GM18505 (cell line): ENCODE data around the gene NR2E1.

Experiments
- ATAC-seq: cut with Tn5 transposase; IDR thresholded peaks from one replicate; pipeline ENCODE4 v1.9.1; 2021; ENCODE audit not compliant: unreplicated experiment
- POLR2A ChIP-seq: IDR thresholded peaks from 4 replicates; pipeline ENCODE4 v1.6.1; 2011; ENCODE audit warnings: borderline replicate concordance; ENCODE audit not compliant: insufficient read depth, insufficient read length; ENCODE audit errors: extremely low read depth

NR2E1 gene

DNA sequence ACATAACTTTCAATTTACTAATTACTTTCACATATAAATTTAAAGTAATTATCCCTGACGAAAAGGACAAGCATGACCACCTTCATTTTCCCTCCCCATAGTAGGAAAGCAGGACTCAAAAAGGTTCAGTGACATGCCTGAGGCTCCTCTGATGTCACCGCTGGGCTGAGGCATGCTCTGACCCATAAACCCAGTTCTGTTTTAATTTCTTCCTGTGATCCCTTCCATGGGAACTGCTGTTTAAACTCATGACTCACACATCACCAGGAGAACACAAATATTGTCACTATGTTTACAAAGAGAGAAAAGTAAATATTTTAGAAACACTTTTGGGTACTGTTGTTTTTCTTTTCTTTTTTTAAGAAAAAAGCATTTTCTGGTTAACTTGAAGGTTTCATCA lies 38.0 kb upstream of the NR2E1 start:
- ATAC-seq = no peak
- TF ChIP-seq POLR2A = no peak

GRCh38 chr6:108130262-108130661 lies 35.6 kb upstream of the NR2E1 start:
- ATAC-seq = no peak
- TF ChIP-seq POLR2A = no peak

DNA sequence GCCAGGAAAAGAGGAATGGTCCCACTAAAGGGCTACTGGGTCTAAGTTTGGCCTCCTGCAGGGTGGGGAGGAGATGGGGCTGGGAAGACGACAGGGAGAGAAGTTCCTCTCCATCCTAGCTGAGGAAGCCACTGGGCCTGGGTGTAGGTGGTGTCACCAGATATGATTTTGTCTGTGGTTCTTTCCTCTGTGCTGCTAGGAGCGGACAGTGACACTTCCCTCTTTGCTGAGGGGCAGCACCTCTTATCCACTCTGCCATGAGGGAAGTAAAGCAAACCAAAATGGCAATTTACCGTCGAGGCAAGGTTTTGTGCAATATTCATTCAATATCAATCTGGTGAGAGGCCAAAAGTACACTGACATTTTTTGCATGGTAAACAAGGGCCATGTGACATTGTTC lies 33.0 kb upstream of the NR2E1 start:
- TF ChIP-seq POLR2A = no peak
- ATAC-seq = no peak

DNA sequence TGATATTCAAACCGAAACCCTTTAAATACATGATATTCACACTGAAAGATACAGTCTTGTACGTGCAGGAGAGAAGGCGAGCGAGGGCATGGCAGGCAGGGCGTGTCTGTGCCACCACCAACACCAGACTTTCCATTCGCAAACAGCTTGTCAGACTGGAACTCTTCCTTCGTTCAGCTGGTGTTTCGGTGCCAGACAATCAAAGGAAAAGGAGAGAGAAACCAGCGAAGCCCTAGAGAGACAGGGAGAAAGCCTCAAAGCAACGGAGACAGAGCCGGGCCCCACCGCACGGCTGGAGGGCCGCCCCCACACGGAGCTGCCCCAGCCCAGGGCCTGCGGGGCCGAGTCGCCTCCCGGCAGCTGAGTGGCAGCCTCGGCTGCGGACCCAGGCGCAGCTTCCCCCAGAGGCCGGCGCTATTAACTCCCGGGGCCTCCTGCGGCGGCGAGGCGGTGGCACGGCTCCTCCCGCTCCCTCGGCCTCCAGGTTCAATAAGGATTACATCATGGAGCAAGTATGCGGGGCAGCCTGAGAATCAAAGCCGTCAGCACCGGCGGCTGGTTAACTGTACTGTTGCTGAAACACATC lies 32.1 kb upstream of the NR2E1 start:
- no peak for TF ChIP-seq POLR2A
- ATAC-seq = peak; percentile 44

- ATAC-seq = no peak
- no peak for TF ChIP-seq POLR2A
Measured at GRCh38 chr6:108134213-108134970, 31.4 kb upstream of the NR2E1 start.

DNA sequence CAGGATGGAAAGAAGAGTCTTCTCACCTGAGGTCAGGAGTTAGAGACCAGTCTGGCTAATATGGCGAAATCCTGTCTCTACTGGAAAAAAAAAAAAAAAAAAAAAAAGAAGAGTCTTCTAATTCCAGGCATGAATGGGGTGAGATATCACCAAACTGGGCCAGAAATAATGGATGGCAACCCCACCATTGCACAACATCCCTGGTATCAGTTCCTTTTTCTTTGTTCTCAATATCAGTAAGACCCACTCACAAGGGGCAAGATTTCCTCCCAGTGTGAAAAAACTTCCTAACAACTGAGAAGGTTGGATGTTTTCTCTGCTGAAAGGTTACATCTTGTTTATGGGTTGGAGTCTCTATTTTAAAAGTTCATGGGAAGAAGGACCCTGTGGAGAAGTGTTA lies 23.6 kb upstream of the NR2E1 start:
- ATAC-seq = no peak
- TF ChIP-seq POLR2A = no peak

- no peak for TF ChIP-seq POLR2A
- no peak for ATAC-seq
Measured at GRCh38 chr6:108145639-108146038, 20.2 kb upstream of the NR2E1 start.

DNA sequence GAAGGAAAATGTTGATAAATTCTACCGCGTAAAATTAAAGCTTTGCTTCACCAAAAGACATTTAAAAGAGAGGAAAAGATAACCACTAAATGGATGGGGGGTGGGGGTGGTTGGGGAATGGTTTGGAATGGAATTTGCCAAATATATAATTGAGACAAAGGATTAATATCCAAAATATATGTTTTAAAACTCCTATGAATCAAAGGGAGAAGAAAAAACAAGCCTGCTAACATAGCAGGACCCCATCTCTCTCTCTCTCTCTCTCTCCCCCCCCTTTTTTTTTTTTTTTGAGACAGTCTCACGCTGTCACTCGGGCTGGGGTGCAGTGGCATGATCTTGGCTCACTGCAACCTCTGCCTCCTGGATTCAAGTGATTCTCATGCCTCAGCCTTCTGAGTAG lies 13.4 kb upstream of the NR2E1 start:
- ATAC-seq = no peak
- TF ChIP-seq POLR2A = no peak

DNA sequence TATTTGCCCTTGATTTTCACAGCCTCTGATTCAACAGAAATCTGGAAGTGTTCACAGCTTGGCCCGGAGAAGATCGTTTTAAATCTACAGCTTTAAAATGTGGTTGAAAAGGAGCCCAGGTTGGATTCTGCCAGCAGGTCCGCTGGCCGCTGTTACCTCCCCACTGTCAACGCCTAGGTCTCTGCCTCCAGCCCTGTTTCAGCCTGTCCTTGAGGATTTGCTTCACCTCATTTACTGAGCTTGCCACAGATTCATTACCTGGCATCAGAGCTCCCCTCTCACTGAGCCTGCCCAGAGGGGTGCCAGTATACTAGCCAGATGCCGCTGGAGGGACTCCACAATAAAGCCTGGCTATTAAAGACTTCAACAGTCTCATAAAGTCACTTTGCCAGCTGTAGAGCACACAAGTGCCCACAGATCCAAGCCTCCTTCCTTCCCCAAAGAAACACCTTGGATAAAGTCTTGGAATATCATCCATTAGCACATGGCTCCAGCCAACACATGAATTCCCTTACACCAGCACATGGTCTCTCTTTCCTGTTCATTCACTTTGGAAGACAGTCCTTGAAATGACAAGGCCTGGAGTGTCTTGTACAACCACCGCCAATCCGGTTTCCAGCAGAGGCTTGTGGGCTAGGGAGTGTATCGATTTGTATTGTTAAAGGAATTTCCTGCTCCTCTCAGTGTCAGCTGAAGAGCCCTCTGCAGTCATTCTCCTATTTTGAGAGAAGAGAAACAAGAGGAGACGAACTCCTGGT lies 9.5 kb upstream of the NR2E1 start:
- TF ChIP-seq POLR2A = no peak
- ATAC-seq = no peak

DNA sequence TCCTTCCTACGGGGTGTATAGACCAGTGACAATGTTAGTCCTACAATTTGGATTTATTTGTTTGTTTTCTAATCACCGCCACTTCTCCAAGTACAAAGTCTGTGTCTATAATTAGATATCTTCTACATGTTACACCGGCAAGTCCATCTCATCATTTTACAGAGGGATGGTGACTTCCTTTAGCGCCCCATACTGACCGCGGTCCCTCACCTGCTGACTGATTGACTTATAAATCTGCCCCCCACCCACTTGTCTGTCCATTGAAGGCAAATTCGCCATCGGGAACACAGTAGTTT lies 8.9 kb upstream of the NR2E1 start:
- no peak for ATAC-seq
- no peak for TF ChIP-seq POLR2A

- TF ChIP-seq POLR2A = no peak
- ATAC-seq = no peak
Measured at GRCh38 chr6:108157234-108157980, 8.4 kb upstream of the NR2E1 start.

DNA sequence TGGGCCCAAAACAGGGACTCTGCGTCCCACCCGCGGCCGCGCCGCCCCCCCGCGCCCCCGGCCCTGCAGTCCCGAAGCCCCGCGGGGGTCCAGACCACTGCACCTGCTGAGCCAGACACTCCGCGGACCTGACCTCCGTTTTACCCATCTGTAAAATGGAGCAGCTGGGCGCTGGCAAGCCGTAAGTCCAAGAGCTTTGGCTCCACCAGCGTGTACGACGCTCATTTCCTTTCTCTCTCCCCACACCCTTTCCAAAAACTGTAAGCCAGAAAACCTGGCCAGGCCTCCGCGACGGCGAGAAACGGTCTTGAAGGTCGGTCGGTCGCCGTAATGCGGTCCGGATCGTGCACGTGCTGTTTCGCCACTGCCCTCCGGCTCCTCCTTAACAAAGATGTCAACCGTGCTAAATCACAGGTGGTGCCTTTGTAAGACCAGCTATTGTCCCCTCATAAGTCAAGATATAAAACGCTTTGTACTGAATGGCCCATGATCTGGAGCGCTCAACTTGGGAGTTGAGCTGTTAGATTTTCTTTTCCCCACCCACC lies 7.8 kb upstream of the NR2E1 start:
- ATAC-seq = no peak
- no peak for TF ChIP-seq POLR2A

- no peak for ATAC-seq
- TF ChIP-seq POLR2A = no peak
Measured at GRCh38 chr6:108159981-108160380, 5.8 kb upstream of the NR2E1 start.

GRCh38 chr6:108161724-108162282 lies 4.0 kb upstream of the NR2E1 start:
- TF ChIP-seq POLR2A = no peak
- no peak for ATAC-seq

GRCh38 chr6:108163267-108163643 lies 2.6 kb upstream of the NR2E1 start:
- no peak for ATAC-seq

More at GRCh38 chr6:108163267-108163643, 2.6 kb upstream of the NR2E1 start:
- TF ChIP-seq POLR2A = no peak
